ENCODE measurements around the gene PAK4.

- TF ChIP-seq CTCF (IDR thresholded peaks at IDR 0.05) (no peak), TCF12 (IDR thresholded peaks at IDR 0.05) (no peak), SMC3 (IDR thresholded peaks at IDR 0.05; ENCODE audit: low read depth, low read length) (no peak), NRF1 (IDR thresholded peaks at IDR 0.05; ENCODE audit: low read depth, low read length) (no peak), POLR2AphosphoS5 (IDR thresholded peaks at IDR 0.05; ENCODE audit: low read depth, low read length) (no peak), TAF1 (IDR thresholded peaks at IDR 0.05; ENCODE audit: borderline replicate concordance, low read depth, low read length) (no peak)
Measured at GRCh38 chr19:39103151-39103550, 22.4 kb upstream of the PAK4 start.
